HG03280 (cell line): ENCODE data around the gene NDUFS5.
"Not testable (repeated sequence)": the region's sequence is repeated elsewhere in the genome, so short reads cannot be mapped to it uniquely, and the experiment has no call there.

ENCODE experiments used
- ATAC-seq: cut with Tn5 transposase; IDR thresholded peaks from one replicate; pipeline ENCODE4 v1.9.1; 2021; ENCODE audit warnings: mild to moderate bottlenecking, moderate library complexity; ENCODE audit not compliant: unreplicated experiment

The NDUFS5 gene

GRCh38 chr1:39026051-39026865 lies at the start of gene NDUFS5:
TSS of gene NDUFS5 (plus strand) at chr1:39026350. CDS start at chr1:39028725, 2,375 bp downstream.
- peak; percentile 84 for ATAC-seq

- not testable (repeated sequence) for ATAC-seq
Observed at GRCh38 chr1:38977399-38978244, 48.5 kb upstream of the NDUFS5 start.

DNA sequence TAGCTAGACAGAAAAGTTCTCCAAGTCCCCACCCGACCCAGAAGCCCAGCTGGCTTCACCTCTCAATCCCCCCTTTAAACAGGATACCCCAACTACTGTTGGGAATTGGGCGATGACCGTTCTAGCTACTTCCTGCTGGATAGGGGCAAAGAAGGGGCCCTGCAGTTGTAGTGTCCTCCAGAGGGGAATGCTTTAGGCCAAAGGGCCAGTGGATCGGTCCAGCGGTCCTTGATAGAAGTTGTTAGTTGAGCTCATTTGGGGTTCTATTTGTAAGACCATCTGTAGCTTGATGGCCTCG lies 48.0 kb upstream of the NDUFS5 start:
- ATAC-seq, result not testable (repeated sequence)

- ATAC-seq, result not testable (repeated sequence)
Observed at GRCh38 chr1:38979380-38979779, 46.8 kb upstream of the NDUFS5 start.

- ATAC-seq, result no peak
Observed at GRCh38 chr1:38989979-38990378, 36.2 kb upstream of the NDUFS5 start.

DNA sequence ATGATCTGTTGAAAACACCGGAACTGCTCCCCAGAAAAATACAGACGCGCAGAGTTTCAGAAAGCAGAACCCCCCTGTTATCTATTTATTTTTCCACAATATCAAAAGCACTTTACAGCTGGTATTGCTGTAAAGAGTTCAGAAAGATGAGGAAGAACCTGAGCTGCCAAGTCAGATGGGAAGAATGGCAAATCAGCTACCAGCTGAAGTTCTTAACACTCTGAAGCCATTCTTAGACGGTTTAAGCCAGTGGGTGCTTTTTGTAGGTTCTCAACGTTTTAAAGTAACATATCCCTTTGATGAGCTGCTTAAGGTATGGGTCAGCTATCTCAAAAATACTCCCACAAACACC lies 35.8 kb upstream of the NDUFS5 start:
- ATAC-seq, result no peak

DNA sequence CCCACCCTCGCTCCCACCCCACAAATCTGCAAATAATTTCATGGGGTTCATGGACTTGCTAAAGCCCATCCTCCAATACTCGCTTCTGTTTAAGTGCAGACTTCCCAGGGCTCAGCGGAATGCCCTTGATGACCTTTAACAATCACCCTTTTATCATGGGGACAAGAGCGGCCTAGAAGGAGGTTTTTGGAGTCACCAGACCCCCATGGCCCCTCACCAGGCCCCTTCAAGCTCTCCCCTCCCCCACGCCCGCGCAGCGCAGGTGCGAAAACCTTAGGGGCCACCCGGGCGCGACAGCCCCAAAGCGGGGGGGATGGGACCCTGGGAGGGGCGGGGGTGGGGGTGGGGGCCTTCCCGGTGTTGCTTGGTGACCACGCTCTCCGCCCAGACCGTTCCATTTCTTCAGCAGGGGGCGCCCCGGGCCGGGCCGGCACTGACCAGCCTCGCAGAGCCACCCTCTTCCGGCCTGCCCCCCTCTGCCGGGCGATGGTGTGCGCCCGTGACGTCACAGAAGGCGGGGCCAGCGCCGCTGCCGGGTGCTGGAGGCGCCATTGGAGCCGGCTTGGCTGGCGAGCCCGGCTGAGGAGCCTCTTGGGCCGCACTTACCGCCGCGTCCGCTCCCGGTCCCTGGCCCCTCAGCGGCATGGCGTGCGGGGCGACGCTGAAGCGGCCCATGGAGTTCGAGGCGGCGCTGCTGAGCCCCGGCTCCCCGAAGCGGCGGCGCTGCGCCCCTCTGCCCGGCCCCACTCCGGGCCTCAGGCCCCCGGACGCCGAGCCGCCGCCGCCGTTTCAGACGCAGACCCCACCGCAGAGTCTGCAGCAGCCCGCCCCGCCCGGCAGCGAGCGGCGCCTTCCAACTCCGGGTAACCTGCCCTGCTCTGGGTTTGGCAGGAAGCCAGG lies 35.2 kb upstream of the NDUFS5 start, which contains the start of gene AKIRIN1:
AKIRIN1 (plus strand) TSS at position 539 of the 900 bp plus-strand sequence; CDS start at position 644, 105 bp downstream.
- ATAC-seq, result peak; percentile 95

DNA sequence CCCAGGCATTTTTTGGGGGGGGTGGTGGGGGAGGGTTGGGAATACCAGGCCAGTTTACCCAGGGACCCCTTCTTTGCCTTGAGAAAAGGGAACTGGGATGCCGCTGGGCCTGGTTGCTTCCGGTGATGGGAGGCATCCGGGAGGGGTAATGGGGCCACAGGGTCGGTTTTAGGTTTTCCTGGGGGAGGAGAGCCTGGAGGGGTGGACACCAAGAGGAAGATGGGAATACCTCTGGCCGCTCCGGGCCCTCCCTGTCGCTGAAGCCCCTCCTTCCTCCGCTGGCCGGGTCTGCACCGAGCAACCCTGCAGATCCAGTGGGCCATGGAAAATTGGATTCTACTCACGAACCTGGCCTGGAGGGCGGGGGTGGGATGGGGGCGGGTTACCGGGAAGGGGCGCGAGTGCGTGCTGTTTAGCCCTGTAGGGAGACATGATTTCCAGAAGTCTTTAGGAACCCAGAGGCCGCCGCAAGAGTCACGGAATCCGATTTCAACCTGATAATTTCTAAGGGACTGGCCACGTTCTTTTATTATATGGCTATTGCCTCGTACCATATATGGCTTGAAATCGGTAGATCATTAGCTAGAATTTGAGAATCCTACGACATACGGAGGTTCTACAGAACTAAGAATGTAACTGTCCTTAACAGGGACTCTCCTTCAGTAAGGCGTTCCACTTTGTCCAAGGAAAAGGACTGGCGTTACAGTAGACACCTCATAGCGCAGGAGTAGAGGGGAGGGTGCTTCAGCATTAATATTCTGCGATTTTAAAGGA lies 34.3 kb upstream of the NDUFS5 start:
- peak; percentile 3 for ATAC-seq

- no peak for ATAC-seq
Observed at GRCh38 chr1:38992412-38993111, 33.6 kb upstream of the NDUFS5 start.

DNA sequence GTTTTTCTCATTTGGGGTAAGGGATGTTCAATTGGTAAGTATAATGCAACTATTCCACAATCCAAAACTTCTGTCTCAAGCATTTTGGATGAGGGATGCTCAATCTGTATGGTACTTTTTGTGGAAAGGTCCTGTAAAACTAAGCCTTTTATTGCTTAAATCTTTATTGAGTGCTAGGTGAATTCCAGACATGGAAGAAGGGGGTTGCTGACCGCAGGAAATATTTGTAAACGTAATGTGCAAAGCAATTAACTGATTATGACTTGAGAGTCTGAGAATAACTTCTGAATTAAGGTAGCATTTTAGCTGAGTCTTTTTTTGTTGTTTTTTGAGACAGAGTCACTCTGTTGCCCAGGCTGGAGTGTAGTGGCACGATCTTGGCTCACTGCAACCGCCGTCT lies 32.0 kb upstream of the NDUFS5 start:
- ATAC-seq, result no peak

- no peak for ATAC-seq
Observed at GRCh38 chr1:38997034-38997900, 28.9 kb upstream of the NDUFS5 start.

GRCh38 chr1:38997901-38998190 lies 28.3 kb upstream of the NDUFS5 start:
- no peak for ATAC-seq

DNA sequence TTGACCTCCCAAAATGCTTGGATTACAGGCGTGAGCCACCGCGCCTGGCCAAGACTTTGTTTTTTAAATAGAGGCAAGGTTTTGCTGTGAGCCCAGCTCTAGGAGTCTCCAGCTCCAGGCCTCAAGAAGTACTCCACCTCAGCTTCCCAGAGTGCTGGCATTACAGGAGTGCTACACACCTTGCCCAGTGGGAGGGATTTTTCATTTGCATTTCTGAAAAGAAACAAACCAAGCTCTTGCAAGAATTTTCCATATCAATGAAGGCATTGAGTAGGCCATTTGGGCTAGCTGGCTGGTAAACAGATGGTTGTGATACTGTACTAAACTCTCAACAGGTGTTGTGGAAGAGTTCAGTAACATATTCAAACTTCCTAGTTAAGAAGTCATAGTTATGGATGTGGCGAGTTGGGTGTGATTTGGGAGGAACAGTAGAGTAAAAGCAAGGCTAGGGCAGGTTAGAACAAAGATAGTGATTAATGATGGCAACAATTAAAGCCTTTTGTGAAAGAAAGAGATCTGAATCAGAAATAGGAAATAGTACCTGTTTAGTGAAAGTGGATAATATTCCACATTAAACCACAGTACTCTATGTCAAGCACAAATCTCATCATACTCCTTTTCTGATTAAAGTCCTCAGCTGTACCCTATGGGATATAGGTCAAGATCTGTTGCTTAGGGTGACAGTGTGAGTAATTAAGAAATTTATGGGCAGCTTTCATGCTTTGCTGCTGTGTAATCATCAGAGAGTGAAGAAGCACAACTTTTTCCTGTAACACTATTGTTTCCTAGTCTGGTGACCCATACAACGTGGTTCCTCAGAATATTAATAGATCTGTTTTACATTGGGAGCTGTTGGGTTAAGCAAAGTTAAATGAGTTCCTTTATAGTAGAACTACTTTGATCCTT lies 24.4 kb upstream of the NDUFS5 start:
- no peak for ATAC-seq

DNA sequence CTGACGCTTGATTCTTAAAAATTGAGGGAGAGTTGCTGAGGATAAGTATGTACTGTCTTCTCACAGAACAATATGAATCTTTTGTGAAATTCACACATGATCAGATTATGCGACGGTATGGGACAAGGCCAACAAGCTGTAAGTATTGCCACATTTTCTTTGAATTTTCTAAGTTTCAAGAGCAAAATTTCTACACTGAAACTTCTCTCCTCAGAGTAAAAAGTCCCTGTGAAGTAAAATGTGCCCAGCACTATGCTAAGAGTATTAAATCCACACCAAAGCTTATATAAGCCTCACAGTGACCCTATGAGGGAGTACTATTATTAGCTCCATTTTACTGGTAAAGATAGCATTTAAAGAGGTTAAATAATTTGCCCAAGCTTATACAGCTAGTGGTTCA lies 22.9 kb upstream of the NDUFS5 start:
- ATAC-seq, result no peak

GRCh38 chr1:39003794-39004193 lies 22.4 kb upstream of the NDUFS5 start:
- ATAC-seq, result no peak

GRCh38 chr1:39006287-39006686 lies 19.9 kb upstream of the NDUFS5 start:
- no peak for ATAC-seq

GRCh38 chr1:39006726-39007645 lies 19.2 kb upstream of the NDUFS5 start:
- no peak for ATAC-seq
